Omental fat pad (tissue), 4 donors: ENCODE measurements around the gene PLEKHA1. TPM values are rescaled to one million over a fixed set of nuclear protein-coding genes. Genes with fewer than 3 reads are reported as not detected.

Experiments used
- ATAC-seq: fragments of 150-250 bp; one replicate; pipeline ENCODE4 v1.9.1; 2016; ENCODE audit warnings: mild to moderate bottlenecking, moderate library complexity; ENCODE audit not compliant: low FRiP score
- DNase-seq: peaks from one replicate; pipeline ENCODE4 v3.0.0-alpha.2; 2019; ENCODE audit warnings: low spot score
- total RNA-seq, 4 donors: library from RNA; depleted of rRNA; stranded (reverse); fragments of >200 nt; gene quantifications; one replicate each; pipeline ENCODE4 v1.1.0, GENCODE V29; 2016
- TF ChIP-seq, protein P1 (sequence below), 3 donors: fragments of 450-650 bp; IDR thresholded peaks; one replicate each; pipeline ENCODE4 v1.5.1; 2016 to 2017; ENCODE audit warnings: antibody characterized with exemption in 3 of 3, mild to moderate bottlenecking in 3 of 3, moderate library complexity in 2 of 3

PLEKHA1 gene
- total RNA-seq, 4 donors from 2014 or later, result 22.9 to 30.8 (median 26.8) TPM

DNA sequence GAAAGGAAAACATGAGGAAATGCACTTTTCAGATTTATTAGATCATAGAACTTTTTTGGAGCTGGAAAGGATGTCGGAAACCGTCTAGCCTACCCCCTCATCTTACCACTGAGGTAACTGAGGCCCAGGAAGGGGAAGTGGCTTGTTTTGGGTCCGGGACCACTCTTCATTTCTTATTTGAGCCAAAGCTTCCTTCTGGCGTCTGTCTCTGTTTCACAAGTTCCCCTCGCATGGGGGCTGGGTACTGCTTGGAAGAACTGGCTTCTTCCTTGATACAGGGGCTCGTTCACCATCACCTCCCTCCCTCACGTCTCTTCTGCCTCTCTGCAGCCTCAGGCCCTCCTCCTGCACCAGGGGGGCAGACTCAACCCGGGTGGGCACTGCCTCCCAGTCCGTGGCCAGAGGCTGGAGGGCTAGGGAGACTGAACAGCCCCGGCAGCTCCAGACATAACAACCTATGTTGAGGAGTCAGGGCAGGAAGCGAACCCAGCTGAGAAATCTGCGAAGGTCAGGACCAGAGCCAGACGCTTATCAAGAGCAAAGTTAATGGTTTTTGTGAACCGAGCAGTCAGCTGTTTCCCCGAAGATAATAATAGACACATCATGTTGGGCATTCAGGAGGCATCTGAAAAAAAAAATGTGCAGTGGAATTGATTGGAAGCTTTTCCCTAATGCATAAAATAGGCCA is 99.8 kb downstream of the PLEKHA1 start:
- ATAC-seq, result peak; percentile 62
- TF ChIP-seq, protein P1, sequence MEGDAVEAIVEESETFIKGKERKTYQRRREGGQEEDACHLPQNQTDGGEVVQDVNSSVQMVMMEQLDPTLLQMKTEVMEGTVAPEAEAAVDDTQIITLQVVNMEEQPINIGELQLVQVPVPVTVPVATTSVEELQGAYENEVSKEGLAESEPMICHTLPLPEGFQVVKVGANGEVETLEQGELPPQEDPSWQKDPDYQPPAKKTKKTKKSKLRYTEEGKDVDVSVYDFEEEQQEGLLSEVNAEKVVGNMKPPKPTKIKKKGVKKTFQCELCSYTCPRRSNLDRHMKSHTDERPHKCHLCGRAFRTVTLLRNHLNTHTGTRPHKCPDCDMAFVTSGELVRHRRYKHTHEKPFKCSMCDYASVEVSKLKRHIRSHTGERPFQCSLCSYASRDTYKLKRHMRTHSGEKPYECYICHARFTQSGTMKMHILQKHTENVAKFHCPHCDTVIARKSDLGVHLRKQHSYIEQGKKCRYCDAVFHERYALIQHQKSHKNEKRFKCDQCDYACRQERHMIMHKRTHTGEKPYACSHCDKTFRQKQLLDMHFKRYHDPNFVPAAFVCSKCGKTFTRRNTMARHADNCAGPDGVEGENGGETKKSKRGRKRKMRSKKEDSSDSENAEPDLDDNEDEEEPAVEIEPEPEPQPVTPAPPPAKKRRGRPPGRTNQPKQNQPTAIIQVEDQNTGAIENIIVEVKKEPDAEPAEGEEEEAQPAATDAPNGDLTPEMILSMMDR (IDR thresholded peaks at IDR 0.05), result no peak
- DNase-seq, result no peak

DNA sequence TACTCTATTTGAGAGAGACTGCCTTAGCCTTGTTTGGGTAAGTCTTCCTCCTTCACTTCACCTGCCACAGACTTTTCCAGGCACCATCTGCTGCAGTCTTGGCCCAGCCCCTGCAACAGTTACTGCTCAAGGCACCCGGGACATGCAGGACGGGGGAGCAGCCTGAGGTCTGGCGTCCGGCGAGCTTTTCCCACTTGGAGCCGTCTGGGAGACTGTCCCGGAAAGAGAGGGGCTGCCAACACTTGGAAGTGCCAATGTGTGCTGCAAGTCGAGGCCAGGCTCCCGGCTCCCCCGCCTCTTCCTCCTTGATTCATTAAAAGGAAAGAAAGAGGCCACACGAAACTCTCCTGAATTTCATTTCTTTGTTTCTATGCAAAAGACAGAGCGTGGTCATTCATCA is 100.6 kb downstream of the PLEKHA1 start:
- ATAC-seq (no peak), DNase-seq (no peak)
- TF ChIP-seq, protein P1 (IDR thresholded peaks at IDR 0.05), result no peak

DNA sequence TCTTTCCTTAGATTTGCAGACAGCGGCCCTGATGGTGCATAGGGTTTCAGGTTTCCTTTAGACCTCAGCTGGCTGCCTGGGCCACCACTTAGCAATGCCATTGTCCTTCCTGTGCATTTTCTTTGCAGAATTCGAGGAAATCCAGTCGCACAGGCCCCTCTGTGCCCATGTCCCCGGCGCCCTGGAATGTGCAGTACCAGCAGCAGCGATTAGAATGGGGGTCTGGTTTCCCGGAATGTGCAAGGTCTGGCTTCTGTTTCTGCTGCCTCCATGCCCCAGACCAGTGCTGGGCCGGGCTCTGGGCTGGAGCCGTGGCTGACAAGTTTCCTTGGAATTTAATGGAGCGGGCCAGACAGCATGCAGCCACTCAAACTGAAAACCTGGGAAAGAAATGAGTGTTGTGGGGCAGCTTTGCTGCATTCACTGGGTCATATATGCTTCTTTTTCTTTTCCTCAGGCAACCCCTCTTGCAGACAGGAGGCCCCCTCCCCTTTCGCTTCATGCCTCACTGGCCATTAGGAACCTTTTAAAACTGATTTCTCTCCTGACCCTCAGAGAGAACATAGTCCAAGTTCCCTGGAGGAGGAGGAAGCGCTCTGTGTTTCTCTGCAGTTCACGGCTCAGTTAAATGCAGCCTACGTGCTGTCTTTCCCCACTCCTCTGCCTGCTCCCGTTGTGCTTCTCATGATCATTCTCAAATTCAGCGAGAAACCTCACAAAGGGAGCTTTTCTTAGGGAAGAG is 101.3 kb downstream of the PLEKHA1 start:
- ATAC-seq (no peak), DNase-seq (no peak)
- TF ChIP-seq, protein P1 (IDR thresholded peaks at IDR 0.05), result no peak

DNA sequence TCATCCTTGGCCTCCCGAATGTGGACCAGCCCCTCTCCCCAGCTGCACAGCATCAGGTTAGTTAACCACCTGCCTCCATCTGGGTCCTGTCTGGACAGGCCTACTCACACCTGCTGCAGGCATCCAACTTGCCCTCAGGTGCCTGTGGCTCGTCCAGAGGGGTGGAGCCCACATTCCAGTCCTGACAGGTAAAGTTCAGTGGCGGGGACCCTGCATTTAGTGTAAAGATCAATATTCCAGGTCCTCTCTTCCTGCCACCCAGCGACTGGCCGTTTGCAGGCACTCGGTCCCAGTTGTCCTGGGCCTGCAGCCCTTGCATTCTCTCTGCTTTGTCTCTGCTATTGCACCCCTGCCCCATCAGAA is 101.8 kb downstream of the PLEKHA1 start:
- TF ChIP-seq, protein P1 (IDR thresholded peaks at IDR 0.05), result no peak
- DNase-seq, result no peak
- ATAC-seq, result no peak

DNA sequence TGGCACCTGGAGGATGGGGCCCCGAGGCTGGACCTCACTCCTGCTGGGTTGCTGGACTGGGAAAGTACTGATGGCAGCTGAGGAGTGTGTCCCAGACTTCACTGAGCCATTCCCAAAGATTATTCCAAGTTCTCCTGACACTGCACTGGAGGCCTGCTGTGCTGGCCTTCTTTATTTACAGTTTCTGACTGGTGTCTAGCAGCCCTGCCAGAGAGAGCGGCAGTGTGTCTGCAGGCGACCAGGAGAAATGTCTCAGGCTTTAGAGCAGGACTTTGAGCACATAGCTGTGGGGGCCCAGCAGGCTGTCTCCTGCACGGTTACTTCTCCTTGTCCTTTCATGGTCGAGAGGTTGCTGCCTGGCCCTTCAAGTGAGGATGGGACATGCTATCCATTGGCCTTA is 102.9 kb downstream of the PLEKHA1 start:
- DNase-seq (no peak), ATAC-seq (no peak)
- TF ChIP-seq, protein P1 (IDR thresholded peaks at IDR 0.05), result no peak

DNA sequence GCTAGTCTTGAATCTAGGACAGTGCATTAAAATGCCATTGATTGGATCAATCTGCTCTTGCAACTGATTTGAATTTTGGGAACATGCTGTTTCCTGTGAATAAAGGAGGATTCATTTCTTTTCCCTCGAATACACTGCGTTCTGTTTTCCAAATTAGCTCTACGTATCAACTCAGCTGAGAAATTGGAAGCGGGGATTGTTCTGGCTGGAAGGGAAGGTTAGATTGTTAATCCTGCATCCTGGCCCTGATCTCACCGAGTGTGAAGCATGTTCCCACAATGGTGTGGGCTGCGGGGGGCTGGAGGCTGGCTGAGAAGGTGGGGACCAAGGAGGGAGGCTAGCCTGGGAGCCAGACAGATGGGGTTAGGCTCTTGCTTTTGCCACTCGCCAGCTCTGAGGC is 104.5 kb downstream of the PLEKHA1 start:
- TF ChIP-seq, protein P1 (IDR thresholded peaks at IDR 0.05), result no peak
- ATAC-seq, result no peak
- no peak for DNase-seq
